Inflammatory macrophage treated with lipopolysaccharide for 1 hour (primary cell): Measurements from ENCODE around the gene PRKAG2.

Experiments used
- DNase-seq, 2 donors: peaks; one replicate each; pipeline ENCODE4 v3.0.0-alpha.2; 2020 to 2022

Gene PRKAG2

DNA sequence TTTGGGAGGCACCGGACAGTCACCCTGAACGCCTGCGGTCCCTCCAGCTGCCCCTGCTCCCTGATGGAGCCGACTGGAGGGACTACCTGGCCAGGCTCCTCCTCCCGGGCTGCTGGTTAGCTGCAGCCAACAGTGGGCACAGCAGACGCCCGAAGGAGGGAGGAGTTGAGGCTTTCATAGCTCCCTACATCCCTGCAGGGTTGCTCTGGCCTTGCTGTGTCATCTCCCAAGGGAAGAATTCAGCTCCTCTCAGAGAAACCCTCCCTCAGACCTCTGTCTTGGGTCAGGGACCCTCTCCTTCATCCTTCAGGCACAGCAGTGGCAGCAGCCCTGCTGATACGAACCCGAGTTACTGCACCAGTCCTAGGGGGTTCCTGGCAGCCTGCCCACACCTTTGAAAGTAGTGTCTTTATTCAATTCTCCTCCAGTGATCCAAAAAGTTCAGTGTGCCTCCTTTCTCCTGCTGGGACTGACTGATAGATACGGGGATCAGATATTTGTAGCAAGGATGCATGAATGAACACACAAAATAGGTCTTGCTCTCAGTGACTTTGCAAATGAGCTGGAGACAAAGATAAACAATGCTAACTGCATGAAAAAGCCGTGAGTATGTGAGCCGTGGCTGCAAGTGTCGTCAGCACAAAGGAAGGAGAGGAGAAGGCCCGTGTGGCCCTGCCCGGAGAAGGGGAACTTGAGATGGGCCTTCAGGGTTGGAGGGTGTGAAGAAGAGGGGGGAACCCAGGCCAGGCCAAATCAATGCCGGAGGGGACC, 136.6 kb downstream of the PRKAG2 start:
- DNase-seq: peak in 1 of 2 donors; percentile 20

DNA sequence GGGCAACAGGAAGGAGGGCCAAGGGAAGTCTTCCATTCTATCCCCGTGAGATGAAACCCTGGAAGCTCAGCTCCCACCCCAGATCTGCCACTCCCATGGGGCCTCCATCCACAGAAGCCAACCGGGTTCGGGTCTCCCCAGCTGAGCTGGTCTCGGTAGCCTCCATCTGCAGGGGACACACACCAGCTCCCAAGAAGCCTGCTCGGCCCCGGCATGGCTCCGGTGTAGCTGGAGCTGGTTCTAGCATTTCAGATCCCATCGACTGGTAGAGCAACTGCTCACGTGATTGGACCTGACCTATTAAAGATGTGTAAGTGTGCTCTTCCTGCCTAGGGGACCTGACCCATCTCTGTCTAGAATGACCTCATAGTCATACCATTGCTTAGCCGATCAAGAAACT, 138.0 kb downstream of the PRKAG2 start:
- no peak for DNase-seq

DNA sequence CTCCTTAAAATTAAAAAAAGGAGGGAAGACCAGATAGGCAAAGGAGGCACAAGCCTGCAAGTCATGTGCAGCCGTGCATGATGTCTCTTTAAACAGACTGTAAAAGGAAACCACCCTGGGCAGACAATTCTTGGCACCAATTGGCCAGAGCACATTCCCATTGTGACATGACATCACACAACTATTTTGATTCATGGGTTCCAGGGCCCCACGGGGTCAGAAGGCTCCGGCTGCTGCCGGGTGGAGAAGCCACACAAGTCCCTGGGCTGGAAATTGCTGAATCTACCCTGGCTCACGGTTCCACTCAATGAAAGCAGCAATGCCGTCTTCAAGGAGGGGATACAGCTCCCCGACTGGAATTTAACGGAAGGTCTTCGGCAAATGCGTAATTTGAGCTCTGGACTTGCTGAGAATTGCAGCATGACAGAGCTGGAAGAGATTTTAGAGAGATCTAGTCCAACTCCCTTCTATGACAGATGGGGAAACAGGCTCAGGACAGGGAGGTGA, 140.5 kb downstream of the PRKAG2 start:
- DNase-seq: peak; percentile 46 to 61

DNA sequence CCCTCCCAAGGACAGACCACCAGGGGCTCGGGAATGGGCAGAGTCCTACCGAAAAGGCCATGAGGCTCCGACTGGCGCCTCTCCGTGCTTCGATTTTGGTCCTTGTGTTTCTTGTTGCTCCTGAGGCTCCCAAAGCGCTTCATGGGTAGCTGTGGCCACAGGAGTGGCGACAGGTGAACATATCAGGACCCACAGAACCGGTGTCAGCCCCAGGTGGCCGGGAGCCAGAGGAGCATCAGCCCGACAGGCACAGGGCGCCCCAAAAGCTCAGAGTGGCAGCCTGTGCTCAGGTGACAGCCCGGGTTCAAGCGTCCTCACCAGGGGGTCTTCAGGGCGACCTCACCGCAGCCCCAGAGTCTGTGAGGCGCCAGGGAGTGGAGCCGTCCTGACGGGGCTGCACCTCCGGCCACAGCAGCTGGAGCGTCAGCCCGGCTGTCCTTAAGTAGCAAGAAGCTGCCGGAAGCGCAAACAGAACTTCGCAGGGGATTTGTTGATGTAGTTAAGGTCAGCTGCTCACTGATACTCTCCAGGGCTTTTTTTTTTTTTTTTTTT, 141.0 kb downstream of the PRKAG2 start:
- DNase-seq: no peak

DNA sequence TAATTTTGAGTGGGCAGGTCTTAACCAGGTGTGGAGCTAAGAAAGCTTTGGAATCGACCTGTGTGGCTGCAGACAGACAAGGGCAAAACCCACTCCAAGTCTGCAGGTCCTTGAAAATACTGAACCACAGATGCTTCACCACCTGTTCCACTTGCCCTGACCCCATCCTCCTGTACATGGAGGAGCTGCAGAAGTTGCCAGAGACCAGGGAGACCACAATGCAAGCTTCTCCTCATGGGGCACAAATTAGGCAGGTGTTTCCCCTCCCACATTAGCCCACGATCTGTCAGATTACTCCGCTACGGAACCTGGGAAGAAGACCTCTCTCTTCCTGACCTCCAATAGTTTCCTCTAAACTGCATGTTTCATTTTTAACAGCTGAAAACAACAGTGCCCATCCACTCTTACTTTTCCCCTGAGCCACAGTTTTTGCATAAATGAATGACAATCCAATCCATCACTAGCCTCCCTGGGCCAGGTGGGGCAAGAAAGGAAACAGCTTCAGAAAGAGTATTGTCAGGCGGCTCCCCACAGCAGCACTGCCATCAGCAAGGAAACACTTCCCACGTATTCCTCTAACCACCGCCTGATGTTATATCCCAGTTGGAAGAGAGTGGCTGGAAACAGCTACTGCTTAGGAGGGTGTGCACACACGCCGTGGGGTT, 141.6 kb downstream of the PRKAG2 start:
- no peak for DNase-seq

DNA sequence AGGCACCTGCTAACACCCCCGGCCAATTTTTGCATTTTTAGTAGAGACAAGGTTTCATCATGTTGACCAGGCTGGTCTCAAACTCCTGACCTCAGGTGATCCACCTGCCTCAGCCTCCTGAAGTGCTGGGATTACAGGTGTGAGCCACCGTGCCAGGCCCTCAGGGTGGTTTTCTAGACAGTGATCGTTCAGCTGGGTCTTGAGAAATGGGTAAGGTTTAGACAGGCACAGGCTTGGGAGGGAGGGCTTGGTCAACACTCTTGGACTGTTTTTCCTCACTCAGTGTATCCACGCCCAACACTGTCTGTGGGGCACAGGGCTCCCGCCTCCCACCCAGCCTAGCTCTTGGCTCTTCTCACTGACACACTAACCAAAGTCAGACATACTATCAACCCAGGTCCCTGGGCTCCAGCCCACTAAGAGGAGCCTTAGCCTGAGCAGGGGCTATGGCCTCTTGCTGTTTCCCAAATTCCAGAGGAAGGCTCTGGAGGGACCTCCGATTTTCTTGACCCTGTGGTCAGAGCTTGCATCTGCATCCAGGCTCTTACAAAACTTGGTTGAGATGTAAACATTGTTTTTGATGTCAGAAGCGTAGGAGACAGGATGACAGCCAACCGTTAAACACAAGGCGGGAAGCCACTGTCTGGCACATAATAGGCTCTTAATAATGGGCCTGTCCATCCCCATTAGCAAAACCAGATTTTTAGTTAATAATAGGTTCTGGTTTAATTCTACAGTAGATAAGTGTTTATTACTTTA, 143.9 kb downstream of the PRKAG2 start:
- DNase-seq: no peak

DNA sequence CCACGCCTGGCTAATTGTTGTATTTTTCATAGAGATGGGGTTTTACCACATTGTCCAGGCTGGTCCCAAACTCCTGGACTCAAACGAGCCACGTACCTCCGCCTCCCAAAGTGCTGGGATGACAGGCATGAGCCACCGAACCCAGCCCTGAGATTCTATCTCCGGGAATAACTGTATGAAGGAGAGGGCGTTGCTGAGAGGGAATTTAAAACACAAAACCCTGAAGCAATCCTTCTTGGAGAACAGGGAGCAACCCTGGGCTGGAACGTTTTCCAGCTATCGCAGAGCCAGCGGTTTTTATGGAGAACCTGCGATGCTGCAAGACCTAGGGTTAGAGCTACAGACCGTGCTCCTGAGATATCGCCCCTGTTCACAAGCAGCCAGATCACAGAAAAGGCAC, 144.6 kb downstream of the PRKAG2 start:
- no peak for DNase-seq

DNA sequence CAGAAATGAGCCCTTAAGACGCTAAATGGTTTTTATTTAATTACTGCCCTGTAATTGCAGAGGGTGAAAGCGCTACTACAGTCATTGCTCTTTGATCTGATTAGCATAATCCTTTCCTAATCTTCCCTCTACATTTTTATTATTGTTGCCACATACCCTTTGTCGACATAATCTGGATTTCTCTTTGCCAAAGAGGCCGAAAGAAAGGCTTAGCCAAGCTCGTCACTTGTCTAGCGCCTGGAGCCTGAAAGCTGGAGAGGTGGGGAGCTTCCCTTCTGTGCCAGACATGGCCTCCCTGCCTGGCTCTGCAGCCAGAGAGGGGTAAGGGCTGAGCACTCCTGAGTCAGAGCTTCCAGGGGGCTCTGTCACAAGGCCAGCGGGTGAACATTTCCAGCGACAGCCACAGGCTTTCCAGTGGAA, 145.9 kb downstream of the PRKAG2 start:
- DNase-seq: no peak

DNA sequence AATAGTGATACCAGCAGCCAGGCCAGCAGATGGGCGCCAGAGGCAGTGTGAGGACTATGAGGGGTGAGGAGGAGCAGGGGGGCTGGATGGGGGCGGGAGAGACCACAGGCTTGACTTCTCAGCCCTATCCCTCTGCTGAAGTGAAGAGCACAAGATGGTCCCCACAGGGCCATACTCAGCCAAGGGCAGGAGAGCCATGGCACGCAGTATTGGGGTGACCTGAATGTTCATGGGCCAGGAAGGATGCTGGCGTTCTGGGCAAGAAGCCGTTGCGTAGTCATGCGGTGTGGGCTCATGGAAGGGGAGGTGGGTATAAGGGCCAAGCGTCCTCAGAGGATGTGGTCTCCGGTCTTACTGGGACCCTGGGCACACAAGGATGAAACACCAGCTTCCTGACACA, 146.3 kb downstream of the PRKAG2 start:
- DNase-seq: no peak

DNA sequence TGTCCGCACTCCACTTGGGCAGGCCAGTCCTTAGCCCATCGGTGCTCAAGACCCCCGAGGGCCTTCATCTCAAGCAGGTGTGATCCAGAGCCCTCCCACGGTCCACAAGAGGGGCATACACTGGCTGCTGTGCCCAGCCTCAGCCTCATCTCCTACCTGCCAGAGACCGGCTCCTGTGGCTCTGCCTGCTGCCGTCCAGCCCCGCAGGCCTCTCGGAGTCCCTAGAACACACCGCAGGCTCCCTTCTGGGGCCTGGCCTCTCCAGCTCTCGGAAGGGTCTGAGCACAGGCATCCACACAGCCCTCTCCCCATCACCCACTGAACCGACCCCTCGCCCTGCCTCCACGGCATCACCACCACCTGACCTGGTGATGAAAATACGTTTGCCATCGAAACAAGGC, 147.4 kb downstream of the PRKAG2 start:
- DNase-seq: no peak

DNA sequence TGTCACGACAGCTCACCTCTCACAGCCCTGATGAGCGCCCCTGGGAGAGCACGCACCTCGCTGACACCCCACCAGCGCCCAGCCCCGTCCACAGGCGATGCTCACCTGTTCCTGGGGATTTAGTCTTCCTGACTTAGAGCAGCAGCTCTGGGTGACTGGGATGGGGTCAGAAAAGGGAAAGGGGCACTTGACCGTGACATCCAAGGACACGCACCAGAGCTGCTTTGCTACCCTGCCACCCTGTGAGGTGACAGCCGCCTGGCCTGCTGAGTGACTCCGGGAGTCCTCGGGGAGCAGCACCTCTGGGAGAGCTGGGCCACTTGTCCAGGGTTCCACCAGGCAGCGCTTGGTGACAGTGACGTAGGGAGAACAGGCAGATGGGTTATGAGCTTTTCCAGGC, 148.2 kb downstream of the PRKAG2 start:
- DNase-seq: no peak

DNA sequence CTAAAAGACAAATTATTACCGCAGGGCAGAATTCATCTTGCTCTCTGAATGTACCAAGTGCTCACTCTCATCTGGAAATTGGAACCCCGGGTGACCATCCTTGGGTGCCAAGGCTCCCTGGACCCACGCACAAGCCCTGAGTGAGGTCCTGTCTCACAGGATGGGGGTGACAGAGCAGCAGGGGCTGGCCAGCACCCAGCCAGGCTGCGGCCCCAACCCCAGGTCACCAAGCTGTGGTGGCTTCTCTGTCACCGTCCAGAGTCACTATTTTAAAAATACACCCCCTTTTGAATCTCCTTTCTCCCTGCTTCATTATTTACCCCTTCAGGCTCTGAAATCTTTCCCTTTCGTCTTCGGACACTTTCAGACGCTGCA, 148.6 kb downstream of the PRKAG2 start:
- no peak for DNase-seq

DNA sequence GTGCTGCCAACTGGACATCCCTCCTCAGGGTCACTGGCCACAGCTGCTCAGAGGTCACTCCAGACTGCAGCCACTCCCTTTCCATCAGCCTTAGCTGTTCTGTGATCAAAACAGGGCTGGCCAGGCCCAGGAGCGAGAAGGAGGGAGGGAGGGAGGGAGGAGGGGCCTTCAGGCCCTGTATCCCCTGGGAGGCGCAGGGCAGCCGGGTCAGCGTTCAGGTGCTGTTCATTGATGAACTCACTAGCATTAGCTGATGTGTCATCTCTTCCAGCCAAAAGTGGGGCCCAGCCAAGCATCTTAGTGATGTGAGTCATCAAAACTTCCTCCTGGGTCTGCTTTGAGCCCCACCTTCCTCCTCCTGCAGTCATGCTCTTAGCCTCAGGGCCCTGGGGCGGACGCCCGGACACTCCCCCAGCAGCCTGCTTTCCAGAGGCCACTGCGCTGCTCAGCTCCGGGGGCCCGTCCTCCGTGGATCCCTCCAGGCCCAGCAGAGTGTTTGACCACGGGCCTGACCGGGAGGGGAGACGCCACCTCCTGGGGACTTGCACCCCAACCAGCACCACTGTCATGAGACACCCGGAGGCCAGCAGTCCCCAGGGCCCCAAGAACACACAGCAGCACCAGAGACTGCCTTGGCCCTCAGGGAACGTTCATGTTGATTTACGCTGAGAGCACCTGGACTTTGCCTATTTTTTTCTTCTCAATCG, 149.2 kb downstream of the PRKAG2 start:
- DNase-seq: peak; percentile 77 to 86

DNA sequence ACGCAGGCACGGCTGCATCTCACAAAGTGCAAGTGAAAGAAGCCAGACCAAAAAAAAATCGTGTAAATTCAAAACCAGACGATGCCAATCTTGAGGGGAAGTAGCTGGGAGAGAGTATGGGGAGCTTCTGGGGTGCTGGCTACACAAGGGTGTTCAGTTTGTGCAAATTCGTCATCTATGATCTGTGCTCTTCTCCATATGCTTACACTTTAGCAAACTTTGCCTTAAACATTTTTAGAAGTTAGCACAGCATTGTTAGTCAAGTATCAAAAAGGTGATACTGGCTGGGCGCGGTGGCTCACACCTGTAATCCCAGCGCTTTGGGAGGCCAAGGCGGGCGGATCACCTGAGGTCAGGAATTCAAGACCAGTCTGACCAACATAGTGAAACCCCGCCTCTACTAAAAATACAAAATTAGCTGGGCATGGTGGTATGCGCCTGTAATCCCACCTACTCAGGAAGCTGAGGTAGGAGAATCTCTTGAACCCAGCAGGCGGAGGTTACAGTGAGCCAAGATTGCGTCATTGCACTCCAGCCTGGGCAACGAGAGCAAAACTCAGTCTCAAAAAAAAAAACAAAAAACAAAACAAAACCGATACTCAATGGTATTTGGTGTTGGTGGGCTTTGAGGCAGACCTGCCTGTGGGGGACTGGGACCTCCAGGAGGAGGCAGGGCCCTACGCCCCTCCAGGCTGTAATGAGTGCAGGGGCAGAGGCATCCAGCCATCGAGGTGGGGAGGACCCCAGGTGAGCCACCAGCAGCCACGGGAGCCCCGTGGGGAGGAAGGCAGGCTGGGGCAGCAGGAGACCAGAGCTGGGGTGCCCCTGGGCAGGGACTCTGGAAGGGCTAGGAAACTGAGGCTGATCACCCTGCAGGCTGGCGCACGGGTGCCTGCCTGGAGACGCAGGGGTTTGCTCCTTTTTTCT, 150.0 kb downstream of the PRKAG2 start:
- DNase-seq: no peak

DNA sequence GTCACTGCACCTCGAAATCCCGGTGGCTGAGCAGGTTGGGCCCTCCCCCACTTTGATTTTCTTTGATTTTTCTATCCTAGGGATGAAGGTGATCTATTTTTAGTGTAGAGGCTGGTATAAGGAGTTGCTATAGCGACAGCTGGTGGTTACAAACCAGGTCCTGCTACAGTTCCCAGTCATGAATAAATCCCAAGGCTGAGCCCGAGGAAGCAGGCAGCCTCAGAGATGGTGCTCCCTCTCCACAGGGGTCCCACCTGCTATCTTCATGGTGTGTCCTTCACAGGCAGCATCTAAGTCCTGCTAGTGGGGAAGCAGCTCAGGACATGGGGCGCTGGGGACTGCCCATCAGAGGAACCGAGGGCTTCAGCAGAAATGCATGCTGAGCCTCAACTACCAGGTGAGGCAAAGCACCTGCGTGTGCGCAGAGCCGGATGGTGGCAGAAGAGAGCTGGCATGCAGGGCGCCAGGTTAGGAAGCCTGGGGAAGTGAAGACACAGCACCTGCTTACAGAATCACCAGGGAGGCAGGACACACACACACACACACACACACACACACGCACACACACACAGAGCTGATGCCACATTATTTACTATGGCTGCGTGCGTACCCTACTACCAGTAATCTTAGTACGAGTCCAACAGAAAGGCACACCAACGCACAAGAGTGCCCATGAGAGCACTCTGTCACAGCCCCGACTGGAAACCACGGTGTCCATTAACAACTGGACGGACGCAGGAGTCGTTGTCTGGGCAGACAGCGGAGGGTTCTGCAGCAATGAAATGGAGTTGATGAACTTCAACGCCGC, 150.9 kb downstream of the PRKAG2 start:
- no peak for DNase-seq

DNA sequence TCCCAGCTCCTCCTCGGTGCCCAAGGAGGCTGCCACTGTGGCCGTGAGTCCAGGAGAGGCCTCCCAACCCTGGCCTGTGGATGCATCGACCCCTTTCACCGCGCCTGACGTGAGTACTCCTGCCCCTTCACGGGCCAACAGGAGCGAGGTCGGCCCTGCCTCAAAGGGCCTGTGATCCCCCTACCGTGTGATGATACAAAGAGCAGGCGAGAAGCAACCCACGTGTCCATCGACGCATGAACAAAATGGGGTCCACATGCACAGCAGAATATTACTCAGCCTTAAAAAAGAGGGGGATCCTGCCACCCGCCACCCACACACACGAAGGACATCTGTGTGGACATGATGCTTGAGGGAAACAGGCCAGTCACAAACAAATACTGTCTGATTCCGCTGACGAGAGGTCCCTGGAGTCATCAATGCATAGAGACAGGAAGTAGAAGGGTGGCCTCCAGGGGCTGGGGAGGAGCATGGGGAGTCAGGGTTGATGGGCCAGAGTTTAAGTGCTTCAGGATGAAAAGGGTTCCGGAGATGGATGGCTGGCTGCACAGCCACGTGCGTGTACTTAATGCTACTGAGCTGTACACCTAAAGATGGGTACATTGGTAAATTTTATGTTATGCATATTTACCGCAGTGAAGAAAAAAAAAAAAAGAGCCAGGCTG, 151.9 kb downstream of the PRKAG2 start:
- DNase-seq: no peak

DNA sequence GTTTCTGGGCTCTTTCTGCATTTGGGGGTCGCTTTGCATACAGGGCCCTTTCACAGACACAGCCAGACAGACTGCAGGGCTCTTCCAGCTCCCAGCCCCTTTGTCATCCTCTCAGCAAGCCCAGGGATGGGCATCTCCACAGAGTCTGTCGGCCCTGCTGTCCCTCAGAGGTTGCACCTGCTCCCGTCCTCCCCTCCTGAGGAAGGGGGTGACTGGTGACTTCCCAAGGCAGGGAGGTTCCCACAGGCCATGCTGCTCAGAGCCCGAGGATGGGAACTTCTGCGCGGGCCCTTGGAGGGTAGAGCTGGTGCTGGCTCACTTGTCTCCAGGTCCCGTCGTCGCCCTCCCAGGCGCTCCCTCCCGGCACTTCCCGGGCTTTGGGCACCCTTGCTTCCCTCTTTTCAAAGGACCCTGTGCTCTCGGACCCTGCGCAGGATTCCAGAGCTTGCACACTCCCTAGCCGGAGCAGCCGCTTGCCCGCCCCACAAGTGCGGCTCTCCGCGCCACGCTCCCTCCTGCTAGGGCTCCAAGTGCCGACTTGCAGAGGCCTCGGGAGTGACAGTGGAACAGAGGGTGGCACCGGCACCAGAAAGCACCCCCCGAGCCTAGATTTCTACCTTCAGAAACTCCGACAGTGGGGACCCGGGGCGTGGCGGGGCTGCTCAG, 152.5 kb downstream of the PRKAG2 start:
- no peak for DNase-seq

DNA sequence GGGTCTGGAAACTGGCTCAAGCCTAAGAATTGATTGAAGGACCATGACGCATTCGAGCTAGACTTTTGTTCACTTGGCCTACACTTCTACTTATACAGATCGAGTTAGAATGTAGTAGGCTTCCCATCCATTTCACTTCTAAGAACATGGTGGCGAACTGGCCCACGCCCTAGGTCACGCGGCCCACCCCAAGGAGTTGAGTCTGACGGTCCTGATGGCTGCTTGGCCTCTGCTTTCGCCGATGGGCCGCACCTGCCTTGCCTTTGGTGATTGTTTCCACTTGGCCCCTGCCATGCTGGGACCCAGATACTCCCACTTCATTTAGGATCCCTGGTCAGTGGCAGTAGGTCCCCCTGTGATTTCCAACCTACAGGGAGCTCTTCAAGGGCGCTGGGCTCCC, 153.6 kb downstream of the PRKAG2 start:
- DNase-seq: no peak

DNA sequence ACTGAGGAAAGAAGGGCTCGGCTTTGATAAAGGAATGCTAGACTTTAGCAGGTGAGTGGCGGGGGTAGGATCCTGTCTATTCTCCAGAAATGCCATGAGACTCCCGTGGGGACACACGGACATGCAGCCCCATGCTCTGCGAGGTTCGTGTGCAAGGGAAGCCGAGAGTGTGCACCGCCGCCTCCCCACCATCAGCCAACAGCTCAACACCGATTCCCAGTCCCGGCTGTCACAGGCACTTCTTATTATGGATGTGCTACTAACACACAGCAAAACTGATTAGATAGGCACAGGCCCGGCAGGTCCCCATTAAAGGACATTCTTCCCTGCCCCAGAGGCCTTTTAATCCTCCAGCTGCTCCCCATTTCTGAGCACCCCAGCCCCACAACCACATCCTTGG, 154.4 kb downstream of the PRKAG2 start:
- DNase-seq: no peak

DNA sequence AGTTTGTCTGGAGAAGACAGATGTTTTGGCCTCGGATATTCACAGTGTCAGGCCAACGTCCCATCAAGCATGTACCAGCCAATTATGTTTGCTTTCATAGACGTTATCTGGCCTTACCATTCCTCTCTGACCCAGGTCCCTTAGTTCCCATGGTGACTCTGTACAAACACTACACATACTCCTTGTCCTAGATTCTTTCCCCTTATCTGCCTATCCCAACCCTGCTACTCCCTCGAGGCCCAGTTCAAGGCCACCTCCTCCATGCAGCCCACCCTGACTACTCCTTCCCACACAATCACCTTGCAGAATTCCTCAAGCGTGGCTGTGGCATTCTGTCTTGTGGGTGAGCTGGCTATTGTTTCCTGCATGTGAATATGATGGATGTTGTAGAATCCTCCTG, 155.2 kb downstream of the PRKAG2 start:
- DNase-seq: no peak
